Measurements from ENCODE around the gene ODC1. TPM values are rescaled to one million over a fixed set of nuclear protein-coding genes. Genes with fewer than 3 reads are reported as not detected.

Gene ODC1
- total and polyA plus RNA-seq, 2 of the 4 experiments (the other 2 are of a cell fraction), result 117 to 204 TPM

DNA sequence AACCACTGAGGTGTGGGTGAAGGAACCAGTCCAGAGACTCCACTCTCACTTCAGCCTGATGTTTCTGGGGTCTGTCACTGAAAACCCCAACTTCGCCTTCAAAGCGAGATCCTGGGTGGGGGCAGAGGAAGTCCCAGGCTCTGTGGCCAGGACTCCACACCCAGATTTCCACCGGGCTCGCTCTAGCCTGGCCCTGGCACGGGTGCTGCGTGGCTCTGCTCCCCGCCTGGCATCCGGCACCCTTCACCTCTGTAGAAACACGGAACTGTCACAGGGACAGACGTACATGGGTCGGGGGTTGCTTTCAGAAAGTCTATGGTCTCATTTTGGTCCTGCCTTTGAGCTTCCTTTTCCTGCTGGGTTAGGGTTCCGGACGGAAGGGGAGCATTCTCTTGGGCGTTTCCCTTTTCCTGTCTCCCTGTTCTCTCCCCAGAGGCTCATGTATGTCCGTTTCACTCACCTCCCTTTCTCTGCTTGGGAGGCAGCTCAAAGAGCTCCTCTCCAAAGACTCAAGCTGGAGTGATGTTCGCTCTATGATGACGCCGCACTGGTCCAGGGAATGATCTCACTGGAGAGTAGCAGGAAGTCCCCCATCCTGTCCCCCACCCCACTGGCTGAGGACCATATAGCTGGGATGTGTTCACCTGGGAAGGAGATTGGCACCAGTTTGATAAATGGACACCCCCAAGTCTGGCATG is 41.5 kb downstream of the ODC1 start:
- no peak overlapping the region for H3K27ac ChIP-seq (ENCODE audit: insufficient read depth, low read length)
- CTCF ChIA-PET, result no interaction called here
- no peak overlapping the region for H3K14ac ChIP-seq (replicated peaks; ENCODE audit: low read depth, low read length)
- no peak for DNase-seq
- H4K91ac ChIP-seq (ENCODE audit: insufficient read depth, low read depth, low read length), result no peak overlapping the region
- peak overlapping the region; percentile 35 for H2AK9ac ChIP-seq (replicated peaks; ENCODE audit: low read depth, low read length, poor library complexity)
- H3K23ac ChIP-seq (ENCODE audit: low read depth, low read length), result no peak overlapping the region
- peaks cover 10% of the 10 kb centered on the region for H4K20me1 ChIP-seq (ENCODE audit: insufficient read depth, low read length)
- H3K9me1 ChIP-seq (ENCODE audit: insufficient read depth, low read length), result peaks cover 7% of the 10 kb centered on the region; the same call in 1 of the 2 replicates
- 84% methylated on average over 7 of the region's 18 CpGs; no CpG with 5 or more reads in 1 of the 2 experiments for WGBS, 2 experiments (ENCODE audit: extremely low coverage in 2 of 2, insufficient read length in 1 of 2)
- H2BK15ac ChIP-seq (ENCODE audit: low read depth, low read length), result no peak overlapping the region
- H3K4me1 ChIP-seq (ENCODE audit: control insufficient read depth, insufficient read depth, low read length), result peaks cover 24% of the 10 kb centered on the region
- H3K36me3 ChIP-seq (ENCODE audit: control insufficient read depth, insufficient read depth, low read length), result no peaks in the 10 kb centered on the region
- intact Hi-C loops (cut with micrococcal nuclease), result loop anchor here (10.0 kb wide), 1 partner anchor 332 kb away; no protein-coding TSS in a partner anchor
- no peak overlapping the region for H3K4me2 ChIP-seq (ENCODE audit: low read depth, low read length)
- H4K5ac ChIP-seq (ENCODE audit: low read depth, low read length), result no peak overlapping the region
- TF ChIP-seq, protein P1, sequence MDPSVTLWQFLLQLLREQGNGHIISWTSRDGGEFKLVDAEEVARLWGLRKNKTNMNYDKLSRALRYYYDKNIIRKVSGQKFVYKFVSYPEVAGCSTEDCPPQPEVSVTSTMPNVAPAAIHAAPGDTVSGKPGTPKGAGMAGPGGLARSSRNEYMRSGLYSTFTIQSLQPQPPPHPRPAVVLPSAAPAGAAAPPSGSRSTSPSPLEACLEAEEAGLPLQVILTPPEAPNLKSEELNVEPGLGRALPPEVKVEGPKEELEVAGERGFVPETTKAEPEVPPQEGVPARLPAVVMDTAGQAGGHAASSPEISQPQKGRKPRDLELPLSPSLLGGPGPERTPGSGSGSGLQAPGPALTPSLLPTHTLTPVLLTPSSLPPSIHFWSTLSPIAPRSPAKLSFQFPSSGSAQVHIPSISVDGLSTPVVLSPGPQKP (IDR thresholded peaks at IDR 0.05; ENCODE audit: borderline replicate concordance, low read depth, low read length), result no peak
- TF ChIP-seq POLR2A (IDR thresholded peaks at IDR 0.05; ENCODE audit: low read depth, low read length) (no peak), RAD21 (IDR thresholded peaks at IDR 0.05; ENCODE audit: low read length) (no peak), RFX5 (IDR thresholded peaks at IDR 0.05; ENCODE audit: low read depth, low read length) (no peak), MAFK (IDR thresholded peaks at IDR 0.05; ENCODE audit: low read depth, low read length) (no peak)
- TF ChIP-seq, protein P2, sequence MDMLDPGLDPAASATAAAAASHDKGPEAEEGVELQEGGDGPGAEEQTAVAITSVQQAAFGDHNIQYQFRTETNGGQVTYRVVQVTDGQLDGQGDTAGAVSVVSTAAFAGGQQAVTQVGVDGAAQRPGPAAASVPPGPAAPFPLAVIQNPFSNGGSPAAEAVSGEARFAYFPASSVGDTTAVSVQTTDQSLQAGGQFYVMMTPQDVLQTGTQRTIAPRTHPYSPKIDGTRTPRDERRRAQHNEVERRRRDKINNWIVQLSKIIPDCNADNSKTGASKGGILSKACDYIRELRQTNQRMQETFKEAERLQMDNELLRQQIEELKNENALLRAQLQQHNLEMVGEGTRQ (IDR thresholded peaks at IDR 0.05; ENCODE audit: low read depth, low read length), result no peak
- TF ChIP-seq, protein P3, sequence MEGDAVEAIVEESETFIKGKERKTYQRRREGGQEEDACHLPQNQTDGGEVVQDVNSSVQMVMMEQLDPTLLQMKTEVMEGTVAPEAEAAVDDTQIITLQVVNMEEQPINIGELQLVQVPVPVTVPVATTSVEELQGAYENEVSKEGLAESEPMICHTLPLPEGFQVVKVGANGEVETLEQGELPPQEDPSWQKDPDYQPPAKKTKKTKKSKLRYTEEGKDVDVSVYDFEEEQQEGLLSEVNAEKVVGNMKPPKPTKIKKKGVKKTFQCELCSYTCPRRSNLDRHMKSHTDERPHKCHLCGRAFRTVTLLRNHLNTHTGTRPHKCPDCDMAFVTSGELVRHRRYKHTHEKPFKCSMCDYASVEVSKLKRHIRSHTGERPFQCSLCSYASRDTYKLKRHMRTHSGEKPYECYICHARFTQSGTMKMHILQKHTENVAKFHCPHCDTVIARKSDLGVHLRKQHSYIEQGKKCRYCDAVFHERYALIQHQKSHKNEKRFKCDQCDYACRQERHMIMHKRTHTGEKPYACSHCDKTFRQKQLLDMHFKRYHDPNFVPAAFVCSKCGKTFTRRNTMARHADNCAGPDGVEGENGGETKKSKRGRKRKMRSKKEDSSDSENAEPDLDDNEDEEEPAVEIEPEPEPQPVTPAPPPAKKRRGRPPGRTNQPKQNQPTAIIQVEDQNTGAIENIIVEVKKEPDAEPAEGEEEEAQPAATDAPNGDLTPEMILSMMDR (conservative IDR thresholded peaks at IDR 0.05; ENCODE audit: low read depth, low read length), result no peak
- no peak overlapping the region for H2BK5ac ChIP-seq (ENCODE audit: low read depth, low read length, poor library complexity, severe bottlenecking)
- peaks cover 0 to 12% of the 10 kb centered on the region in 2 experiments; a peak in 2 of 4 replicates for H3K79me1 ChIP-seq (ENCODE audit: low read depth in 1 of 2, low read length in 2 of 2)
- POLR2A ChIA-PET (ENCODE audit: unreplicated experiment), result no interaction called here
- H2AK5ac ChIP-seq (ENCODE audit: low read depth, low read length), result peak overlapping the region; percentile 61
- H2BK20ac ChIP-seq (ENCODE audit: low read depth, low read length), result no peak overlapping the region
- BruUV-seq (replicated peaks), result no TSS peak
- no peak overlapping the region; the same call in 1 of the 2 replicates for H3K4ac ChIP-seq (ENCODE audit: low read depth, low read length)
- H2AFZ ChIP-seq (replicated peaks; ENCODE audit: low read length, poor library complexity), result no peak overlapping the region
- in situ Hi-C loops (cut with MboI; ENCODE audit: low sequenced_read_pairs), result loop anchor here (10.0 kb wide), 1 partner anchor 262 kb away; no protein-coding TSS in a partner anchor
- no peak for ATAC-seq (ENCODE audit: low read depth)
- no peaks in the 10 kb centered on the region for H3K27me3 ChIP-seq (ENCODE audit: control insufficient read depth, insufficient read depth, low read length)
- dilution Hi-C loops (cut with HindIII; ENCODE audit: low sequenced_read_pairs, unreplicated experiment), result no loop called here
- no peak overlapping the region for H3K18ac ChIP-seq (ENCODE audit: low read depth, low read length)
- H2BK120ac ChIP-seq (ENCODE audit: low read depth, low read length), result no peak overlapping the region
- no peak overlapping the region for H3K4me3 ChIP-seq (ENCODE audit: insufficient read depth, low read depth, low read length)
- H3K9ac ChIP-seq (ENCODE audit: low read depth, low read length), result no peak overlapping the region
- no peaks in the 10 kb centered on the region for H3K9me3 ChIP-seq (ENCODE audit: control insufficient read depth, insufficient read depth, low read length)
- no peak overlapping the region for H4K8ac ChIP-seq (ENCODE audit: low read depth in 2 of 2, low read length in 2 of 2)
- H3K56ac ChIP-seq (ENCODE audit: extremely low read depth, insufficient read depth, low read length), result no peak overlapping the region

Measured in IMR-90 (cell line).